Cerebellar nuclear complex (tissue), 1 donor: ENCODE measurements around the gene RERE.

Experiments
- DNase-seq, 2 experiments: peaks; one replicate each; lab custom pipeline; 2025; lab: John Stamatoyannopoulos, UW

The RERE gene

DNA sequence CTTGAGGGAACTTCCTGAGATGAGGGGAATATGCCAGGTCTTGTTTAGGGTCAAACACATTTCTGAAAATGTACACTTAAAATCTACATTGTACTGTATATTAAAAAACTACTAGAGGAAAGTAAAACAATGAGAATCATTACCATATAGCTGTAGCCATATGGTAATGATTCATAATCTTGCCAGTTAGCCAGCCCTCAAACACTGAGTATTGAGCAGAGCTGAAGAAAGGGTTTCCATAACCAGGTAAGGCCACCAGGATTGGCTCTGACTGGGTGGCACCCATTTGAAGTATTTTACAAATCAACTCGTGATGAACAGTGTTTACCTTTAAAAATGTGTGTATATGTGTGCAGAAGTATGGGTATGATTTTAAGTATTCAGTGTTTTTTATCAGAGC lies 272.8 kb downstream of the RERE start:
- DNase-seq, result no peak

DNA sequence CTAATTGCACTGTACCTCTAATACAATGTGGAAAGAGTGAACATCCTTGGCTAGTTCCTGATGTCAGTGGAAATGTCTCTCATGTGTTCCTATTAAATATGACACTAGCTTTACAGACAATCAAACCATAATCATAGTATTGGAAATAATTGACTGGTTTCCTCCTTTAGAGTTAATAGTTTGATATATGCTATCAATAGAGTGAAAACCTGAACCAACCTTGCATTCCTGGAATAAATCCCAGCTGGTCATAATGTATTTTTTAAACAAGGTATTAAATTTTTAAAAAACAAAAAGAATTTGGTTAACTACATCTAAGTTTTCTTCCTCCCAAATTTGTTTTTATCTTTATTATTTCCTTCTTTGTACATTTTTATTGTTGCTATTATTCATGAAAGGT lies 273.5 kb downstream of the RERE start:
- no peak for DNase-seq

DNA sequence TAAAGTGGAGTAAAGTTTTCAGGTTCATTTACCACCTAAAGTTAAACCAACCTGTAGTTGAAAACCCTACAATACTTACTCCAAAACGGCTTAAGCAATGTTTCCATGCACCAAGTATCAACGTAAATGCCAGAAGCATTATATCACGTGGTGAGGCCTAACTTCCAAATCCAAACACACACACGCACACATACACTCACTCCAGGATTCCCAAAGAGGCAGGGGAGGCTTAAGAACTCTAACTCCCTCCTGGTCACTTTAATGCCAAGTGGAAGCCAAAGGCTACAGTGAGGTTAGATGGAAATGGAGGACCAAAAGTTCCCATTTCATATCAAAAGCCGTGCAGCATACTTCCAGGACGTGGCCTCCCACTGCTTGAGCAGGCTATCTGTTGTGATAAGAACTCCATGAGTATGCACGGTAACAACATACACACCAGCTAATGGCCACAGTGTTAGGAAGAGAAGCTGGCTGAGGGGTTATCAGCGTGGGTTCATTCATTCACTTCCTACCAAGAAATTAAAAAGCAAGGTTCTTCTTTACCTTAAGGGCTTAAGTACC lies 275.4 kb downstream of the RERE start:
- no peak for DNase-seq

DNA sequence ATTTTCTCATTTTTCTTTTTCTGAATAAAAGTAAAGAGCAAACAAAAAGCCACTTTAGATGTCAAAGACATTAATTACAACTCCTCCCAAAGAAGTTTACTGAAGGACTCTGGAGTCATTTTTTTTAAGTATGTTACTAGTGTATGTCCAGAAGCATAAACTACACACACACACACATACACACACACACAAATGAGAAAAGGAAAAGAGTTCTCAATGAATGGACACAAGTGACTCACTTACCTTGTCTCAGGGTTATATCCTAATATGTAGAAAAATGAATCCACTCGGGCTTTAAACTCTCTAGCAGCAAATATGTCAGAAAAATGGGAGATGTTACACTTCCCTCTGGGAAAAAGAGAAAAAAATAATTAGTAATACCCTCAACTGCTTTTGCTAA lies 276.5 kb downstream of the RERE start:
- no peak for DNase-seq

DNA sequence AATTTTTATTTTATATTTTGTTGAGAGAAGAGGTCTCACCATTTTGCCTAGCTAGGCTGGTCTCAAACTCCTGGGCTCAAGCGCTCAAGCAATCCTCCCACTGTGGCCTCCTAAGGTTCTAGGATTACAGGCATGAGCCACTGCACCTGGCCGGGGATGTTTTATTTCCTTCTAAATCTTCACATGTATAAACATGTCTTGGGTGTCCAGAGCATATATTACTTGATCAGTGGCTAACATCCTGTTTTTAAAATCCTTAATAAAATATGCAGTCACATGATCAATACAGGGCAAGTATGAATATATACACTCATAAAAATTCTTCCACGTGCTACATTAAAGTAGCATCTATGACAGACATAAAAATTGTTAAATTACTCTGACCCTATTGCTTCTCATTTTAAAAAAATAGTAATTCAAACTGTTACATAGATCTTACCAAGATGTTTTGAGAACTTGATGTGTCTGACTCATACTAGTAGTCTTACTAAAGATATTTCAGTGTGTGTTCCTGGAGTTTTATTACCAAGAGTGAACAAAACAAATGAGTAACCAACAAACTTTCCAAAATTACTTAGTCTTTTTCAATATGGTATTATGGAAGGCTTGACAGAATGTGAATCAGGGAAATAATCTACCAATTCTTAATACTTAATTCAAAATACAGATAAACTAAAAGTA lies 277.0 kb downstream of the RERE start:
- no peak for DNase-seq

DNA sequence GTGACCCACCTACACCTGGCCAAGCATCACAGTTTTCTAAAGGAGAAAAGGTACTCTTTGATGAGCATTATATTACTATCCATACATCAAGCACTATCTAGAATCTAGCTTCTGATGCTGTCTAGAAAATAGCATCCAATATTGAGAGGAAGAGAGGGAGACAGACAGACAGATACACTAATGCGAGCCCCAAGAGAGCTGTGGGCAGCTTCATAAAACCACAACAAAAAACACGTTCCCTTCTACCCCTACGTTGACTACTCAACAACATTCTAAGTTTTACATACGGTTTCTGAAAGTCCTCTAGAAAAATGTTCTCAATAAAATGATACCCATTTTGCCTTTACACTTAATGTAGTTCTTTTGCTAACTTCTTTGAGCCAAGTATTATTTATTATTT lies 277.8 kb downstream of the RERE start:
- DNase-seq, result no peak

DNA sequence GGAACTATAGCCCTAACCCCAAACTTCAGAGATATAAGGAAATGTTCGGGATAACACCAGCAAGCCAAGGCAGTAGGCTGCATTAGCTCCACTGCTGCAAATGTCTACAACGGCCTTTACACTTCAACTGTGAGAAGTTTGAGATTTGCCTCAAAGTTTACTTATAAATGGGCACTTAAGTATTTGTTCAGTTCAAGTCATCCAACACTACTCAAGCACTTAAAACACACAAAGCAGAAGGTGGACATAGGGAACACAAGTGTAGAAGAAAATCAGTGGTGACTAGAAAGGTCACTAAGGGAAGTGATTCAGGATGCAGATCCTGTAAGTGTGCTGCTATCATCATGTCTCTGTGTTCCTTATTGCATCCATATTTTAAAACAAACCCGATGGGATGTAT lies 278.9 kb downstream of the RERE start:
- DNase-seq, result no peak

DNA sequence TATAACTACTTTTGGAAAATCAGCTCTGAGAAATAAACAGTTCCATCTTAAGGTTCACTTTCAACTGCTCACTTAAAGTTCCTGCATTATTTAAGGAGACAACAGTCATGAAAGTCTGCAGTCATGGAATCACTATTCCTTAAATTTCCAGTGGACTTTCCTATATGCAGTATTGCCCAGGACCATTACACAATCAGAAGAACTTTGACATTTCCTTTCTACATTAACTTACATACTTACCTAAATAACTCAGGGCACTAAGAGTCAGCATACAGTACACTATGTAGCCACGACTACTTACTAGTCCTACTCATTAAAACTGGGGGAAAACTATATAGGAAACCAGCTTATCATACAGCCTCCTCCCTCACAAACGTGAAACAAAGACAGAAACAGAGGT lies 279.4 kb downstream of the RERE start:
- no peak for DNase-seq

DNA sequence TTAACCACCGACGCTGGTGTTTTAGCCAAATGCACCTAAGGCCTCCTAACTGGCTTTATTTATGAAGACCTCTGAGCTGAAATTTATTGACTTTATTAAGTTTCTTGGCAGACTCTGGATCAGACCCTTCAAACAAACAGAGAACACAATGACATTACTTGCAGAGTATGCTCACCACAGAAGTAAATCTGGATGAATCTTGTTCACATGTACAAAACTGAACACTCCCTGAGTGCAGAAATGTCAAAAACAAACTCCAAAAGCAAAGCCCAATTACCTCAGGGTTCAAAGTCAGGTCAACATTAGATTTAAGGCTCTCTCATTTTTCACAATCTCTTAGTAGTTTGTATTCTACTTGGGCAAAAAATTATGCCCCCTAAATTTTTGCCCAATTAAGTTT lies 280.9 kb downstream of the RERE start:
- DNase-seq, result no peak

DNA sequence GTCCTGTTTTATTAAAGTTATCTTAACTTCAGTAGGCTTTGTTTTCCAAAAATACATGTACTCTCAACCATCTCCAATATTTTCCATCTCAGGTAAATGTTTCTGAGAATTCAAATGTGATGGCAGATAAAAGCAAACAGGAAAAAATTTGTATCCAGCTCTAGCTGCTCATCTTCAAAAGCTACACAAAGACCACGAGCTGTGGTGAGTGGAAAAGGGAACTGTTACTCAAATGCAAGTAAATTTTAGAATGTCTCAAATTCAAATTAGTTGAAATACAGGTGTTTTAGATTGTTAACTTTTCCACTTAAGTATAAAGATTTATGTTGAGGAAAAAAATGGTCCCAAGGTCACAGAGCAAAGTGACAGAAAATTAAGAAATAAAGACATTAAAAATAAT lies 283.5 kb downstream of the RERE start:
- no peak for DNase-seq

DNA sequence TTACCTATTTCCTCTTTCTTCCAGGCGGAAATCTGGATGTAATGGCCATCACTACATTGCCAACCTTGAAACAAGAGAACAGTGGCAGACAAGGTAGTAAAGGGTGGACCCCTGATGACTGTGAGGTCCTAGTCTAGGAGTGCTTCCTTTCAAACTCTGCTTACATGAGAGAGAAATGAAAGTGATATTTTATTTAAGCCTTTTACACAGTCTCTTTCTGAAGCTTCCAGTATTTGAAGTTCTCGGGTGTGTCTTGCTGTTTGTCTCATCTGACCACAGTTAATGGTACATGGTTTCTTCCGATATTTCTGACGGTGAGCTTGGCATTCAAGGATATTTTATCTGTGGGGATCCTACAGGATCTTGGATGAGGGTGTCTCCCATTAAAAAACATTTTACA lies 284.3 kb downstream of the RERE start:
- DNase-seq, result no peak

DNA sequence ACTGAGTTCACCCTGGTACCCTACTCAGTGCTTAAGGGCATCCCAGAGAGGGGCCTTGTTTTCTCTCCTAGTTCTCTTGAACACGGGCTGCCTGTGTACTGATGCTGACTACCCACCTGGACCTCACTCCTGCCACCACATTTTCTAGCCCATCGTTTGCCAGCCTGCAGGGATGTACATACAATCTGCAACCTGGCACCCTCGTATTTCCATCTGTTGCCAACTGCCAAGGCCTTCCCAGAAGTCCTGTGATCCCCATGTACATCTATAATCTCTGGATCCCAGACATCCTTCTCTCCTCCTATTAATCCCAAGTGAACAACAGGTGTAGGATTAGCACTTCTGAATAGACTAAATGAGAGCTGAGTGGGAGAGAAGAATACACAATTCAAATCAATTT lies 287.5 kb downstream of the RERE start:
- no peak for DNase-seq

DNA sequence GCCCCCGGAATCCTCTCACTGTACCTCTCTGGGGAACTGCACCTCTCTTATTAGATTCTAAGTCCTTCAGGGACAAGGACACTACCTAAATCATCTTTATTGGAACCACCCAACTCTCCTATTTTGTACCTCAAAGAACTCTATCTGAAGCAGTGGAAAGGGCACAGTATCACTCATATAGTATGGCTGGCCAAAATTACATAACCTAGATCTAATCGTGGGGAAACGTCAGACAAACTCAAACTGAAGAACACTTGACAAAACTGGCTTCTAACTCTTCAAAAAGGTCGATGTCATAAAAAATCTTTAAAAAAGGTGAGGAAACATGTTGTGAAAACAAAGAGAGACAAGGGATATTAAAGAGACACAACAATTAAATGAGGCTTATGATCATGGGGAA lies 289.5 kb downstream of the RERE start:
- no peak for DNase-seq

DNA sequence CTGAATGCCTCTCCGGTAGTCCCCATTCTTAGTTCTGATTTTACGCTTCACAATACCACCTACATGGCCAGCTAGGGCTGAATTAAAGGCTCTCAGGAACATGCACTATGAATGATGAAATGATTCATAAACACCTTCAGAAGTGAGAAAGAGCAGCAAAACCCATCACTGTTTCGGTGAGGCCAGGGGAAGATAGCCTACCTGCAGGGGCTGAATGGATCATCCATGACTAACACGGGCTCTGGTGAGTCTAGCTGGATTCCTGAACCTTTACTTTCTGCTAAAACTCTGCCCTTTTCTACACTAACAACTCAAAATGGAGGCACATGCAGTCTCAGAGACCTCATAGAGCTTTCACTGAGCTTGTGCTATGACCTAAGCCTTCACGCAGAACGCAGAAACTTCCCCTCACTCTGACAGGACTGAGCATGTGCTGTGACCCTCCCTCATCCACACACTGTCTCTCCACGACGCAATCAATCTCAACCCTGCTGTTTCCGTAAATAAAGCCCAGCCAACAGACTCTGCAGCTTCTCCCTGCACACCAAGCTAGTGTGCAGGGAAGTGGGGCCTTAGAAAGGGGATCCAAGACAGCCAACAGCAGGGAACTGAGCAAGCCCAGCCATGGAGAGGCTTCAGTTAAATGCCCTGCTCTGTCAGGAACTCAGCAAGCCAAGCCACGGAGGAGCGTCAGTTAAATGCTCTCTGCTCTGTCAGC lies 291.7 kb downstream of the RERE start:
- DNase-seq, result peak; percentile 93 to 95

DNA sequence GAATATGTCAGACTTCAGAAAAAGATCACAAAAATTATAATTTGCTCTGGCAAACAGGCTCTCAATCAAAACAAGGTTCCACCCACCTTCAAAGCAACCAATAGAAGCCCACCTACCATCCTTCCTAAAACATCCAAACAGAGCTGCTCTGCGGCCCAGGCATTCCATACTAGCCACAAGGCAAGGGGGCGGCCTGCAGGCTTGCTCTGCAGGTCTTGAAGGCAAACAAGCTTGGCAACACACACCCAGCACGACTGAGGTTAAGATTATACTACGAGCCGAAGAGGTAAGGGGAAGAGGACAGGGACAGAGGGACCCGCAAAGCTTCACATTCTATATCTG lies 292.3 kb downstream of the RERE start:
- DNase-seq, result no peak

DNA sequence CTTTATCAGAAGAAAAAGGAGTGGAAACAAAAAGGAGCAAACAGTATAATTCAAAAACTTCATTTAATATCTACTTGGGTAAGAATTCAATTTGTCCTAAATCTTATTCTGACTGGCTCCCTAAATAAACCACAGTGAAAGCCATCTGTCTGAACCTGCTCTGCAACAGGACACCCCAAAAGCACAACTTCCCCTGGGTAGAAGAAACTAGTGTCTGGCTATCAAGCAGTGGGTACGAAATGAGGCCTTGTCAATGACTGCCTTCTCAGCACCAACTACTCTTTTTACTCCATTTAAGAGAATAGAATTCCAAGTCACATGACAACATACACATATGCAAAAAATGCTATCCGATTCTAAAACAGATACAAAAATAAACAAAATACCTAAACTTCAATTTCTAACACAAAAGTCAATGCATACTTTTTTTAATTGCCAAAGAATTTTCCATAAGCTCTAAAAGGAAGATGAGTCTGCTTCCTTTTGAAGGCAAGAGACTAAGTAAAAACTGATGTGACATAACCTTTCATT lies 292.7 kb downstream of the RERE start:
- DNase-seq, result no peak

DNA sequence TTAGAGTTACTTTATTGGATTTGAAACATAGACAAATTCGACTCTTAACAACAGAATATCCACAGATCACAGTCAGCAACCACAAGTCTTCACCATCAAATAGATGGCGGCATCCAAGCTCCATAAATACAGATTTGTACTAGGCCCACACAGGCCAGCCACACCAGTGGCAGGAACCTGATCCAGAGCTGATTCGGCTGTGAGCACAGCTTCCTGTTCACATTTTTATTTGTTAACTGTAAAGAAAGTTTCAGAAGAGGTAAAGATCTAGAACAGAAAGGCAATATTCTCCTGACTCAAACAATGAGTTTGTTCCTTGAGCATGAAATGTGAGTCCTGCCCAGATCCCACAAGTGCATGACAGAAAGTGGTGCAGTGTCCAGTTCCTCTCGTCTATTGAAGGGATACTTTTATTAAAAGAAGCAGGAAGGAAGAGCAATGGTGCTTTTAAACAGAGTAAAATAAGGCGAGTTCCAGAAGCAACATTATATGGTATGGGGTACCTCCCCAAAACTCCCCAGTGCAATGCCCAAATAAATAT lies 293.7 kb downstream of the RERE start:
- no peak for DNase-seq

DNA sequence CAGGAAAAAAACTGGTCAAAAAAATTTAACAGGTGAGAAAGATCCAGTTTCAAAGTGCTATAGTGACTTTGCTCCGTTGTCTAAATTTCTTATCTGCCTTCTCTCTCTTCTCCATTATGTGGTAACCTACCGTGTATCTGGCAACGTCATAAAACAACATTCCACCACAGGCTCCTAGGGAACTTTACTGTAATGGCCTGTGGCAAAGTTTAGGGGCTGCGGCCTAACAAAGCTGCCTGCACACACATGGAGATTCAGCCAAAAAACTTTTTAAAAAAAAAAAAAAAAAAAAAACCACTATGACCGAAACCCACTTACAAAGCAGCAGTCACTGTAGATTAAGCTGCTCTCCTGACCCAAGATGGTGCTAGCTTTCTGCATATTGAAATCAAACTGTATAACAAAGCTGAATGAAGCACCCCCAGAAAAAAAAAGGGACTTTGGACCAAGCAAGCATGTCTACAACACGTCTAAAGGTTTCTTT lies 296.9 kb downstream of the RERE start:
- no peak for DNase-seq

DNA sequence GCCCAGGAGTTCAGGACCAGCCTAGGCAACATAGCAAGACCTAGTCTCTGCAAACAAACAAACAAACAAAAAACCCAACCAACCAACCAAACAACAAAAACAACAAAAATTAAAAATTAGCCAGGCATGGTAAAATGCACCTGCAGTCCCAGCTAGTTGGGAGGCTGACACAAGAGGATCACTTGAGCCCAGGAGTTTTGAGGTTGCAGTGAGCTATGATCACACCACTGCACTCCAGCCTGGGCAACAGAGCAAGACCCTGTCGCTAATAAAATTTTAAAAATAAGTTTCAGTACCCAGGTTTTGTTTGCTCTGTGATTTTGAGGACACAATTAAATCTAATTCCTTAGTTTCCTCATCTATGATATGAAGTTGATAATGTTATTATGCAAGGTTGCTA lies 298.3 kb downstream of the RERE start:
- no peak for DNase-seq

DNA sequence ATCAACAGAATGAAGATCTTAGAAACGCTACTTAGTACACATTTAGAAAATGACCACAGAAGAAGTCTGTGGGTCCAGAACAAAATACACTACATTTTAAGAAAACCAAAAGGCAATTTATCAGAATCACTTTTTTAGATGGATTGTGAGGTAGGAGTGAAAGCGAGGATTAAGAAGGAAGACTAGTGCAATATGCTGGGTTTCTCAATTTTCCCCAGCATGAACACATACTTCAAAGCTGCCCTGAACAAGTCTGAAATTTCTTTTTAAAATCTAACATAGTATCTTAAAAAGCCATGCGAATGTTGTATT lies 299.0 kb downstream of the RERE start:
- no peak for DNase-seq

DNA sequence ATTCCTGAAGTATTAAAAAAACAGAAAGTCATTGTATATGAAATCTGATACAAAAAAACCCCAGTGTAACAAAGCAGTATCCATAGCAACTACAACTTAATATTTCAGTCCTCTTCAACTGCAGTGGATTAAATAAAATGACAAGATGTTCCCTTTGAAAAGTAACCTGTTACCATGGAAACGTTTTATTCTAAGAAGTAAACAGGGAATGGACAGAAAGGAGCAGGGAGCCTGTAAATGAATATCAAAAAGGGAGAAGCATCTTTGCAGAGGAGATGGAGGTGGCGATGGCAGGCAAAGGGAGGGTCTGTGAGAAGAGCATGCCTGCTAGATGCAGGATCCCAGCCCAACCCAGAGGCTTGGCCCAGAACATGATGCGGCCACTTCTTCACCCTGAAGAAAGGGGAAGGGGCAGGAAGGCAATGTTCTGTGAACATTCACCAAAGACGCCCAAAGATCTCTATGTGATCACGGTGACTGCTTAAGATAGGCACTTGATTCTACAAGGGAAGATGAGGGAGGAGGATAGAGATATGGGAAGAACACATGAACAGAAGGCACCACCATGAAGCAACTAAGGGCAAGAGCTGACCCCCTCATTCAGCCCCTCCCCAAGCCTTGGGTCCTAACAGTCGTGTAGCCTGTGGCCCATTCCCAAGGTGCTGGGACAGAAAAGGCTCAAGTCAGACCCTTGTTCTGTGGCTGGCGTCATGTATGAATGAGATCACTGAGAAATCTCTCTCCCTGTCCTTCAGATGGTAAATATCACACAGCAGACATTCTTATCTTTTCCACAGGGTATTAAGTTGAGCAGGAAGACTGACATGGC lies 299.6 kb downstream of the RERE start:
- no peak for DNase-seq

DNA sequence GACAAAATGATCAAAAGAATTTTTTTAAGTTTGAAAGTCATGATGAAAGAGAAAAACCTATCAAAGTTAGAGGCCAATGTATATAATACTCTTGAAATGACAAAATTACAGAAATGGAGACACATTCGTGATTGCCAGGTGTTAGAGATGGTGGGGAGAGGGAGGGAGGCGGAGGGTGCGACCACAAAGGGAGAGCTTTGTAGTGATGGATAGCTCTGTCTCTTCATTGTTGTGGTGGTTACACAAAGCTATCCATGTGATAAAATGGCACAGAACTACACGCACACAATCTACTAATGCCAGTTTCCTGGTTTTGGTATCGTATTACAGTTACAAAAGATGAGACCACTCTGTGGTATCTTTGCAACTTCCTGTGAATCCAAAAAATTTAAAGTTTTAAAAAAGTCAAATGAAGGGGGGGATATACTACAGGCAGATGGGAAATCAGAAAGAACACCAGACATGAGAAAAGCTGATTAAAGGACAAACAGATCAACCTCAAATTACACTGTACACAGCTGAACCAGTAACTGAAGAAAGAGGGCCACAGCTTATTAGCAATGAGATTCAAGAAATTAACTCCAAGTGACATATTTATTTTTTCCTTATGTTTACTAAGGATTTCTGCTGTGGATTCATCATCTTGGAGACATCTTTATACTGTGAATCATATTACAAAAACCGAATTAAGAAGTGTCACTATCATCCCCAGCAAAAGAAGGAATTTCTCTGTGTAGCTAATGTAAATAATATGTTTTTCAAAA lies 300.5 kb downstream of the RERE start:
- no peak for DNase-seq
